GM10248 (cell line): ENCODE data around the gene SCAP.
"Not testable (repeated sequence)": the region's sequence is repeated elsewhere in the genome, so short reads cannot be mapped to it uniquely, and the experiment has no call there.

Experiments
- CTCF ChIA-PET: fragments of 300-600 bp; sonication (Branson Sonifier 250); formaldehyde crosslinking; extraction: SDS; loops from one replicate; lab custom pipeline; 2021; ENCODE audit warnings: antibody characterized with exemption; lab: Yijun Ruan, JAX
- POLR2A ChIA-PET: fragments of 350-650 bp; sonication (Branson Sonifier 250); formaldehyde crosslinking; extraction: SDS; loops from one replicate; lab custom pipeline; 2020; ENCODE audit warnings: antibody characterized with exemption; lab: Yijun Ruan, JAX
- DNase-seq: peaks from one replicate; pipeline ENCODE4 v3.0.0; 2012; ENCODE audit errors: extremely low spot score
- CTCF ChIP-seq: IDR thresholded peaks from 2 replicates; pipeline ENCODE4 v1.5.1; 2012; ENCODE audit warnings: mild to moderate bottlenecking, low read depth; ENCODE audit errors: extremely low read depth, missing control alignments, control extremely low read depth

Gene SCAP

GRCh38 chr3:47476644-47477199, 981 bp upstream of the SCAP start:
- POLR2A ChIA-PET: no interaction called here
- DNase-seq: no peak
- CTCF ChIA-PET: interaction anchor here (0.8 to 5.5 kb wide), 13 partner anchors 10 to 349 kb away, joined by 3 to 77 read pairs (median 5); no protein-coding TSS in a partner anchor
- TF ChIP-seq CTCF: no peak

GRCh38 chr3:47476330-47476626, 537 bp upstream of the SCAP start:
- POLR2A ChIA-PET: no interaction called here
- CTCF ChIA-PET: interaction anchor here (0.8 to 5.5 kb wide), 14 partner anchors 11 to 349 kb away, joined by 3 to 77 read pairs (median 5); no protein-coding TSS in a partner anchor
- TF ChIP-seq CTCF: no peak
- DNase-seq: no peak

GRCh38 chr3:47475029-47475569, 642 bp downstream of the SCAP start:
- CTCF ChIA-PET: interaction anchor here (0.8 to 5.5 kb wide), 18 partner anchors 9 to 68 kb away, joined by 3 to 77 read pairs (median 5); no protein-coding TSS in a partner anchor
- DNase-seq: no peak

GRCh38 chr3:47473391-47473790, 2.4 kb downstream of the SCAP start:
- TF ChIP-seq CTCF: no peak
- CTCF ChIA-PET: interaction anchor here (1.1 to 1.9 kb wide), 3 partner anchors 8 to 52 kb away, joined by 3 to 9 read pairs (median 3); no protein-coding TSS in a partner anchor
- DNase-seq: no peak
- POLR2A ChIA-PET: interaction anchor here (0.9 kb wide), 1 partner anchor 11 kb away, joined by 3 read pairs; no protein-coding TSS in a partner anchor

More at GRCh38 chr3:47475029-47475569, 642 bp downstream of the SCAP start:
- TF ChIP-seq CTCF: no peak
- POLR2A ChIA-PET: interaction anchor here (1.2 kb wide), 1 partner anchor 16 kb away, joined by 3 read pairs; no protein-coding TSS in a partner anchor

- DNase-seq: no peak
- ChIA-PET CTCF (interaction anchor here (0.8 kb wide), 1 partner anchor 12 kb away, joined by 3 read pairs; no protein-coding TSS in a partner anchor), POLR2A (no interaction called here)
- no peak for TF ChIP-seq CTCF
Measured at GRCh38 chr3:47469616-47470015, 6.1 kb downstream of the SCAP start.

GRCh38 chr3:47468315-47468714, 7.4 kb downstream of the SCAP start:
- POLR2A ChIA-PET, CTCF ChIA-PET, DNase-seq: not testable (repeated sequence)

GRCh38 chr3:47464588-47464987, 11.2 kb downstream of the SCAP start:
- no peak for TF ChIP-seq CTCF
- ChIA-PET CTCF (interaction anchor here (1.3 to 3.2 kb wide), 3 partner anchors 9 to 43 kb away, joined by 3 to 10 read pairs (median 7); partner anchors contain the start of gene SCAP), POLR2A (no interaction called here)
- DNase-seq: no peak

GRCh38 chr3:47459534-47460085, 16.1 kb downstream of the SCAP start:
- ChIA-PET POLR2A (interaction anchor here (1.2 kb wide), 1 partner anchor 16 kb away, joined by 3 read pairs; the partner anchor contains the start of gene SCAP), CTCF (interaction anchor here (0.9 to 1.9 kb wide), 3 partner anchors 16 to 38 kb away, joined by 3 to 6 read pairs (median 3); partner anchors contain the start of gene SCAP)
- not testable (repeated sequence) for DNase-seq
